Mesenchymal stem cell (in vitro differentiated cells and primary cell): ENCODE results near the gene DTNB.
A peak's percentile ranks its signal among the peaks of the same experiment; 100 is the strongest.

Source experiments
- DNase-seq: peaks from one replicate; pipeline ENCODE4 v3.0.0-alpha.2; 2013
- H2AFZ ChIP-seq: one replicate; pipeline ENCODE4 v1.6.1; 2013; ENCODE audit warnings: low read depth, mild to moderate bottlenecking, control low read depth, inconsistent platforms, low read length, moderate library complexity
- H2AK5ac ChIP-seq: 2 replicates; pipeline ENCODE4 v1.6.1; 2013; ENCODE audit warnings: low read length, moderate library complexity, mild to moderate bottlenecking, inconsistent platforms; ENCODE audit not compliant: severe bottlenecking
- H2BK120ac ChIP-seq: one replicate; pipeline ENCODE4 v1.6.1; 2013; ENCODE audit warnings: low read depth, mild to moderate bottlenecking, inconsistent platforms, low read length, moderate library complexity
- H2BK12ac ChIP-seq, 2 experiments: one replicate each; pipeline ENCODE4 v1.6.1; 2013; ENCODE audit warnings: inconsistent platforms in 2 of 2, low read length in 2 of 2, mild to moderate bottlenecking in 2 of 2, moderate library complexity in 2 of 2, control low read depth in 1 of 2
- H2BK15ac ChIP-seq: one replicate; pipeline ENCODE4 v1.6.1; 2013; ENCODE audit warnings: mild to moderate bottlenecking, low read depth, inconsistent platforms; ENCODE audit not compliant: poor library complexity, severe bottlenecking
- H2BK5ac ChIP-seq: 2 replicates; pipeline ENCODE4 v1.6.1; 2013; ENCODE audit warnings: low read depth, mild to moderate bottlenecking, low read length, control low read depth, inconsistent platforms; ENCODE audit not compliant: poor library complexity, severe bottlenecking
- H3K14ac ChIP-seq, 2 experiments: one replicate each; pipeline ENCODE4 v1.6.1; 2013; ENCODE audit warnings: inconsistent platforms in 2 of 2, low read length in 2 of 2, control low read depth in 1 of 2, mild to moderate bottlenecking in 1 of 2, moderate library complexity in 1 of 2
- H3K18ac ChIP-seq, 2 experiments: one replicate each; pipeline ENCODE4 v1.6.1; 2013; ENCODE audit warnings: inconsistent platforms in 2 of 2, low read length in 2 of 2, control low read depth in 1 of 2, low read depth in 1 of 2, mild to moderate bottlenecking in 1 of 2
- H3K23ac ChIP-seq, 2 experiments: one replicate each; pipeline ENCODE4 v1.6.1; 2013; ENCODE audit warnings: inconsistent platforms in 2 of 2, low read length in 2 of 2, mild to moderate bottlenecking in 2 of 2, moderate library complexity in 2 of 2, control low read depth in 1 of 2
- H3K27ac ChIP-seq: 2 replicates; pipeline ENCODE4 v1.5.1; 2013; ENCODE audit warnings: mild to moderate bottlenecking, moderate library complexity, low read length, control low read depth, inconsistent platforms; ENCODE audit not compliant: poor library complexity, severe bottlenecking
- H3K27me3 ChIP-seq, 2 experiments: 2 replicates each; pipeline versions ENCODE4 v1.6.1 to v1.7.0; 2013; ENCODE audit warnings: low read length in 2 of 2, mild to moderate bottlenecking in 2 of 2, moderate library complexity in 2 of 2, control low read depth in 1 of 2, inconsistent platforms in 1 of 2; ENCODE audit not compliant: control insufficient read depth in 1 of 2, insufficient read depth in 1 of 2
- H3K36me3 ChIP-seq, 2 experiments: 2 replicates each; pipeline versions ENCODE4 v1.6.1 to v1.7.0; 2013; ENCODE audit warnings: low read length in 2 of 2, control low read depth in 1 of 2, inconsistent platforms in 1 of 2, low read depth in 1 of 2, mild to moderate bottlenecking in 1 of 2; ENCODE audit not compliant: insufficient read depth in 2 of 2, control insufficient read depth in 1 of 2
- H3K4ac ChIP-seq, 2 experiments: one replicate each; pipeline ENCODE4 v1.6.1; 2013; ENCODE audit warnings: inconsistent platforms in 2 of 2, low read length in 2 of 2, mild to moderate bottlenecking in 2 of 2, moderate library complexity in 2 of 2, control low read depth in 1 of 2, low read depth in 1 of 2
- H3K4me1 ChIP-seq: 2 replicates; pipeline ENCODE4 v1.6.1; 2013; ENCODE audit warnings: low read depth, low read length, control low read depth; ENCODE audit not compliant: control insufficient read depth, insufficient read depth
- H3K4me2 ChIP-seq: 2 replicates; pipeline ENCODE4 v1.6.1; 2013; ENCODE audit warnings: low read length, mild to moderate bottlenecking, inconsistent platforms; ENCODE audit not compliant: poor library complexity, severe bottlenecking
- H3K4me3 ChIP-seq, 2 experiments: 2 replicates each; pipeline versions ENCODE4 v1.5.1 to v1.7.0; 2013; ENCODE audit warnings: low read length in 2 of 2, mild to moderate bottlenecking in 2 of 2, control low read depth in 1 of 2, low read depth in 1 of 2; ENCODE audit not compliant: insufficient read depth in 1 of 2
- H3K79me1 ChIP-seq: replicated peaks from 2 replicates; pipeline ENCODE4 v1.6.1; 2013; ENCODE audit warnings: mild to moderate bottlenecking, control low read depth, low read length, inconsistent platforms; ENCODE audit not compliant: poor library complexity, severe bottlenecking
- H3K9ac ChIP-seq: 2 replicates; pipeline ENCODE4 v1.7.0; 2013; ENCODE audit warnings: mild to moderate bottlenecking, low read length, moderate library complexity
- H3K9me3 ChIP-seq: 2 replicates; pipeline ENCODE4 v1.7.0; 2013; ENCODE audit warnings: mild to moderate bottlenecking, low read length; ENCODE audit not compliant: control insufficient read depth
- H4K8ac ChIP-seq: one replicate; pipeline ENCODE4 v1.6.1; 2013; ENCODE audit warnings: inconsistent platforms, mild to moderate bottlenecking, low read length, moderate library complexity
- H4K91ac ChIP-seq: one replicate; pipeline ENCODE4 v1.6.1; 2013; ENCODE audit warnings: mild to moderate bottlenecking, low read length, inconsistent platforms
- WGBS: methylation state at CpG from one replicate; pipeline ENCODE4 v1.1.7; 2013; ENCODE audit warnings: mixed read lengths; 5-methylcytosine and 5-hydroxymethylcytosine counted together

Gene DTNB

DNA sequence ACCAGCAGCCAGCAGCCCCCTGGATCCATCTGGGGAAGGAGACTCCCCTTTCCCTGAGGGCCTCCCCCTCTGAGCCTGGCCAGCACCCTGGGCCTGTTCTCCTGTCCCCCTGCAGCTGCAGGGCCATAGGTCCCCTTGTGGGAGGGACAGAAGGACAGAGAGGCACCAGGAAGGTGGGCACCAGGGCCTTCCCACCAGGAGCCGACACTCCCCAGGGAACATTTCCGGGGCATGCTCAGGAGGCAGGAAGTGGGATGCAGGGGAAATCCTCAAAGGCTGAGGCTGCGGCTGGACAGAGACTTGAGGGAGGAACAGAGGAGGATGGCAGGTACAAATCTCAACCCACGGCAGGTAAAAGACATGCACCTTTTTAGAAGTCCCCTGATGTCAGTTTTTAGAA is 317.3 kb downstream of the DTNB start:
- Histone ChIP-seq H4K91ac (no peak overlapping the region), H2BK120ac (no peak overlapping the region), H3K4ac (no peak overlapping the region)

DNA sequence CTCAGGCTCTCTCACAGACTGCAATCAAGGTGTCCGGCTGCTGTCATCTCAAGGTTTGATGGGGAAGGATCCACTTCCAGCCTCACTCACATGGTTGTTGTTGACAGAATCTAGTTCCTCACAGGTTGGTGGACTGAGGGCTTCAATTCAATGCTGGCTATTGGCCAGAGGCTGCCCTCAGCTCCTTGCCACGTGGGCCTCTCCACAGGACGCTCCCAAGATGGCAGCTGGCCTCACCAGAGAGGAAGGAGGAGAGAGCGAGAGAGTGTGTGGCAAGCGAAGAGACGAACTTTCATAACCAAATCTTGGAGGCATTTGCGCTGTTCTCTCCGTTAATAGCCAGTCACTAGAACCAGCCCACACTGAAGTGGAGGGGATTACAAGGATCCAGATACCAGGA is 318.1 kb downstream of the DTNB start:
- H3K4me3 ChIP-seq = no peak overlapping the region
- H3K4me1 ChIP-seq = no peaks in the 10 kb centered on the region
- 91% methylated on average over 8 of the region's 8 CpGs for WGBS

More for the DNA sequence above, 317.3 kb downstream of the DTNB start:
- Histone ChIP-seq H2BK12ac (no peak overlapping the region), H3K4me2 (no peak overlapping the region), H3K9ac (no peak overlapping the region), H3K79me1 (no peaks in the 10 kb centered on the region), H2BK15ac (no peak overlapping the region), H3K23ac (no peak overlapping the region), H3K18ac (no peak overlapping the region), H2AK5ac (no peak overlapping the region), H3K4me3 (no peak overlapping the region), H3K9me3 (no peaks in the 10 kb centered on the region), H3K27ac (no peak overlapping the region), H3K27me3 (peaks cover 0 to 9% of the 10 kb centered on the region in 2 experiments), H2BK5ac (no peak overlapping the region), H4K8ac (no peak overlapping the region), H2AFZ (no peak overlapping the region), H3K4me1 (no peaks in the 10 kb centered on the region), H3K36me3 (no peaks in the 10 kb centered on the region), H3K14ac (no peak overlapping the region)
- no peak for DNase-seq
- WGBS = 59% methylated on average over 4 of the region's 4 CpGs

DNA sequence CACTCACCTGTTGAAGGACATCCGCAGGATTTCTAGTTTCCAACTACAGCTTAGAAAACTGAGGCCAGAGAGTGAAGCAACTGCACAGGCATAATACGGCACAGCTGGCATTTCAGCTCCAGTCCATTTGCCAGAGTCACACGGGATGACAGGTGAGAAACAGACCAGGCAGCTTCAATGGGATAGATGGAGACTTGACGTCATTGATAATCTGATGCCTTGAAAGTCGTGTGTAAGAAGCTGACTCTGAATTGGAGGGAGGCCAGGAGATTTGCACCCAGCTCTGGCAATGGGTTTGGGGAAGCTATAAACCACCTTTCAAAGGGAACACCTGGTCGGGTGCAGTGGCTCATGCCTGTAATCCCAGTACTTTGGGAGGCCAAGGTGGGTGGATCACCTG is 319.3 kb downstream of the DTNB start:
- Histone ChIP-seq H2BK5ac (no peak overlapping the region), H2AFZ (no peak overlapping the region), H3K18ac (no peak overlapping the region), H4K8ac (no peak overlapping the region), H2BK15ac (no peak overlapping the region), H3K14ac (no peak overlapping the region), H3K4me3 (no peak overlapping the region), H3K9me3 (no peaks in the 10 kb centered on the region), H4K91ac (no peak overlapping the region), H3K4me1 (peaks cover 4% of the 10 kb centered on the region), H2BK12ac (no peak overlapping the region), H3K36me3 (no peaks in the 10 kb centered on the region), H3K79me1 (no peaks in the 10 kb centered on the region), H2BK120ac (no peak overlapping the region), H3K27me3 (peaks cover 0 to 9% of the 10 kb centered on the region in 2 experiments), H3K4ac (no peak overlapping the region), H3K27ac (no peak overlapping the region), H3K23ac (no peak overlapping the region), H3K9ac (no peak overlapping the region), H3K4me2 (no peak overlapping the region), H2AK5ac (no peak overlapping the region)
- 91% methylated on average over 6 of the region's 6 CpGs for WGBS
- DNase-seq = no peak

More for the DNA sequence above, 318.1 kb downstream of the DTNB start:
- no peaks in the 10 kb centered on the region for H3K9me3 ChIP-seq
- H3K14ac ChIP-seq = no peak overlapping the region
- H3K27ac ChIP-seq = no peak overlapping the region
- H3K27me3 ChIP-seq = peaks cover 0 to 9% of the 10 kb centered on the region in 2 experiments
- H3K4ac ChIP-seq = no peak overlapping the region
- no peak overlapping the region for H2BK120ac ChIP-seq
- no peak overlapping the region for H3K18ac ChIP-seq
- H3K9ac ChIP-seq = no peak overlapping the region
- H3K36me3 ChIP-seq = no peaks in the 10 kb centered on the region
- H2BK15ac ChIP-seq = no peak overlapping the region
- no peak overlapping the region for H4K8ac ChIP-seq
- no peak overlapping the region for H2BK5ac ChIP-seq
- H2BK12ac ChIP-seq = no peak overlapping the region
- H3K79me1 ChIP-seq = no peaks in the 10 kb centered on the region
- H2AK5ac ChIP-seq = no peak overlapping the region
- H3K4me2 ChIP-seq = no peak overlapping the region
- H2AFZ ChIP-seq = no peak overlapping the region
- H4K91ac ChIP-seq = no peak overlapping the region
- H3K23ac ChIP-seq = no peak overlapping the region
- DNase-seq = no peak

DNA sequence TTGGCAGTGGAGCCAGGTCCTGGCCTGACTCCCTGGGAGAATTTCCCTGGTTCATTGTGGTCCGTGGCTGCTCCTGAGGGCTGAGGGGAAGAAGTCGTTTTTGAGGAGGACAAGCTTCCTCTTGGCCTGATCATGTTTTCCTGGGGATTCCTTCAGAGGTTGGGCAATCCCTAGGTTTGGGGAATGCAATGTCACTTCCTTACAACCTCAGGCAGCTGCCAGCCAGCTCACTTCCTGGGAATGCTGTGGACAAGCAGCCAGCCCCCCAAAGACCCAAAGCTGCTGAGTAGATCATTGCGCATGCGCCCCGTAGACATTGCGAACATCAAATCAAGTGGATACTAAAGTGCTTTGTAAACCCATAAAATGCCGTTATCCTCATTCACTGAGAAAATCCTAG is 324.0 kb downstream of the DTNB start:
- Histone ChIP-seq H3K4me3 (no peak overlapping the region), H3K27me3 (peaks cover 0 to 5% of the 10 kb centered on the region in 2 experiments), H3K36me3 (no peaks in the 10 kb centered on the region), H3K27ac (peak overlapping the region; percentile 12), H3K4me2 (no peak overlapping the region), H4K8ac (peak overlapping the region; percentile 1), H2AFZ (no peak overlapping the region), H3K14ac (no peak overlapping the region), H2BK5ac (no peak overlapping the region), H4K91ac (no peak overlapping the region), H2BK15ac (no peak overlapping the region), H2BK12ac (no peak overlapping the region), H3K79me1 (no peaks in the 10 kb centered on the region), H3K18ac (peak overlapping the region; percentile 1 to 13), H3K9me3 (no peaks in the 10 kb centered on the region), H3K4me1 (peaks cover 13% of the 10 kb centered on the region), H3K4ac (no peak overlapping the region), H2AK5ac (no peak overlapping the region), H3K23ac (no peak overlapping the region), H2BK120ac (no peak overlapping the region), H3K9ac (no peak overlapping the region)
- WGBS = 69% methylated on average over 7 of the region's 7 CpGs
- DNase-seq = peak; percentile 63
